Prostate gland (tissue), 2 donors: ENCODE results near the gene YARS1. TPM values are rescaled to one million over a fixed set of nuclear protein-coding genes. Genes with fewer than 3 reads are reported as not detected.
"Not testable (repeated sequence)": the region's sequence is repeated elsewhere in the genome, so short reads cannot be mapped to it uniquely, and the experiment has no call there.

Experiments
- DNase-seq: peaks from one replicate; pipeline ENCODE4 v3.0.0-alpha.2; 2019; ENCODE audit warnings: low spot score
- H3K27ac ChIP-seq, 2 donors: fragments of 200-600 bp; sonication (generic); 2 replicates each; pipeline ENCODE4 v1.5.1; 2017 to 2019
- H3K27me3 ChIP-seq: fragments of 200-600 bp; sonication (generic); replicated peaks from 2 replicates; pipeline ENCODE4 v1.5.1; 2019; ENCODE audit not compliant: insufficient read depth
- H3K36me3 ChIP-seq, 2 donors: fragments of 200-600 bp; sonication (generic); 1 replicate in 1 of 2; 2 replicates in 1 of 2; pipeline versions ENCODE4 v1.5.1 to v1.8.1; 2017 to 2019
- H3K4me1 ChIP-seq: fragments of 200-600 bp; sonication (generic); replicated peaks from 2 replicates; pipeline ENCODE4 v1.5.1; 2019
- H3K4me3 ChIP-seq, 2 donors: fragments of 200-600 bp; sonication (generic); 2 replicates each; pipeline ENCODE4 v1.5.1; 2017 to 2019
- H3K9me3 ChIP-seq: fragments of 200-600 bp; sonication (generic); 2 replicates; pipeline ENCODE4 v1.5.1; 2017
- POLR2A ChIP-seq: fragments of 450-650 bp; IDR thresholded peaks from one replicate; pipeline ENCODE4 v1.6.1; 2016; ENCODE audit warnings: antibody characterized with exemption, mild to moderate bottlenecking
- POLR2AphosphoS5 ChIP-seq: sonication (generic); formaldehyde crosslinking; IDR thresholded peaks from one replicate; pipeline ENCODE4 v1.6.1; 2017; ENCODE audit warnings: antibody characterized with exemption
- WGBS: methylation state at CpG from one replicate; pipeline ENCODE4 v1.1.5; 2018; 5-methylcytosine and 5-hydroxymethylcytosine counted together
- intact Hi-C: fragments of 100-400 bp; cut with DNase I; formaldehyde crosslinking; loops from one replicate; pipeline ENCODE4 v1.14.2; 2022
- total RNA-seq, 2 donors: library from RNA; depleted of rRNA; stranded (reverse); fragments of >200 nt; gene quantifications; one replicate each; pipeline ENCODE4 v1.1.0, GENCODE V29; 2016
- TF ChIP-seq, protein P1 (sequence below), 4 experiments: fragments of 200-600 bp in 2 of 4; fragments of 450-650 bp in 2 of 4; sonication (generic) in 2 of 4; IDR thresholded peaks; 1 replicate in 3 of 4; 2 replicates in 1 of 4; pipeline ENCODE4 v1.5.1; 2016 to 2019; ENCODE audit warnings: antibody characterized with exemption in 4 of 4, mild to moderate bottlenecking in 2 of 4, moderate library complexity in 2 of 4

Gene YARS1
- total RNA-seq, 2 donors from 2014 or later: 32.0 to 63.5 TPM

DNA sequence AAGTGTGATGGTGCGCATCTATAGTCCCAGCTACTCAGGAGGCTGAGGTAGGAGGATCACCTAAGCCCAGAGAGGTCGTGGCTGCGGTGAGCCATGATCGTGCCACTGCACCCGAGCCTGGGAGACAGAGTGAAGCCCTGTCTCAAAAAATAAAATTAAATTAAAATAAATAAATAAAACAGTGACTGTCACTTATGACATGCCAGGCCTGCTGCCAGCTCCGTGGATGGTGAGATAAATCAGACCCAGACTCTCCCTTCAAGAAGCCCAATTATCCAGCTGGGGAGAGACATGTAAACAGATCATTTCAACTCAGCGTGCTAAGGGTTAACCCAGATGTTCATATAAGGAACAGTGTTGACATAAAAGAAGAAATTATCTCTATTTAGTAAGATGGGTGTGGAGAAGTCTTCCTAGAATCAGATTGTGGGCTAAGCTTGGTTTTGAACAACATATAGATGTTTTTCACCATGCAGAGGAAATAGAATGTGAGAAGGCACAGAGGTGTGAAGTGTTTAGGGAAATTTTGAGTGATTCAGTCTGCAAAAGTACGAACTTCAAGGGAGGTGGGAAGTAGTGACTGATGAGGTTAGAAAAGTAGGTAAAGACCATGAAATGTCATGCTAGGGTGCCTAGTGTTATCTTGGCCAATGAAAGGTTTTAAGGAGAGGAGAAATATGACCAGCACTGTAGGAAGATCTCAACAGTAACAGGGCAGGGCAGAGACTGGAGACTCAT is 18.3 kb downstream of the YARS1 start:
- Histone ChIP-seq H3K27ac (no peak overlapping the region), H3K36me3 (no peaks in the 10 kb centered on the region), H3K4me1 (no peaks in the 10 kb centered on the region), H3K4me3 (no peak overlapping the region), H3K27me3 (no peaks in the 10 kb centered on the region), H3K9me3 (no peaks in the 10 kb centered on the region)
- no peak for TF ChIP-seq POLR2A
- TF ChIP-seq, protein P1, sequence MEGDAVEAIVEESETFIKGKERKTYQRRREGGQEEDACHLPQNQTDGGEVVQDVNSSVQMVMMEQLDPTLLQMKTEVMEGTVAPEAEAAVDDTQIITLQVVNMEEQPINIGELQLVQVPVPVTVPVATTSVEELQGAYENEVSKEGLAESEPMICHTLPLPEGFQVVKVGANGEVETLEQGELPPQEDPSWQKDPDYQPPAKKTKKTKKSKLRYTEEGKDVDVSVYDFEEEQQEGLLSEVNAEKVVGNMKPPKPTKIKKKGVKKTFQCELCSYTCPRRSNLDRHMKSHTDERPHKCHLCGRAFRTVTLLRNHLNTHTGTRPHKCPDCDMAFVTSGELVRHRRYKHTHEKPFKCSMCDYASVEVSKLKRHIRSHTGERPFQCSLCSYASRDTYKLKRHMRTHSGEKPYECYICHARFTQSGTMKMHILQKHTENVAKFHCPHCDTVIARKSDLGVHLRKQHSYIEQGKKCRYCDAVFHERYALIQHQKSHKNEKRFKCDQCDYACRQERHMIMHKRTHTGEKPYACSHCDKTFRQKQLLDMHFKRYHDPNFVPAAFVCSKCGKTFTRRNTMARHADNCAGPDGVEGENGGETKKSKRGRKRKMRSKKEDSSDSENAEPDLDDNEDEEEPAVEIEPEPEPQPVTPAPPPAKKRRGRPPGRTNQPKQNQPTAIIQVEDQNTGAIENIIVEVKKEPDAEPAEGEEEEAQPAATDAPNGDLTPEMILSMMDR (IDR thresholded peaks at IDR 0.05): no peak
- TF ChIP-seq POLR2AphosphoS5: no peak
- DNase-seq: no peak
- intact Hi-C loops: no loop called here
- 85% methylated on average over 8 of the region's 8 CpGs for WGBS

DNA sequence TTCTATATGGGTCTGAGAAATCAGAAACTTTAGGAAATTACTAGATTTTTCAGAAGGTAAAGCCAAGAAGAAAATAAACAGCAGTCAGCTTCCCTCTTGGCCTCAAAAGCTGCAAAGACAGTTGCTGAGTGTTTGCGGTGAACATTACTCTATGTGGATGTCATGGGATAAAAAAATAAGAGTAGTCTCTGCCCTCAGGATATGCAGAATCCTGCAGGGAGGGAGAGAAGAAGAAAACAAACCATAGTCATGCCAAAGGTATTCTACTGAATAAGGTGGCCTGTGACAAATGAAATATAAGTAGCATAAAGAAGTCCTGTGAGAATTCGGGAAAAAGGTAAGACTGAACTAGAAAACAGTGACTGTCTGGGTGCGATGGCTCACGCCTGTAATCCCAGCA is 19.0 kb downstream of the YARS1 start:
- no peaks in the 10 kb centered on the region for H3K4me1 ChIP-seq
- no peak overlapping the region for H3K4me3 ChIP-seq
- WGBS: 96% methylated on average over 4 of the region's 4 CpGs
- no peaks in the 10 kb centered on the region for H3K9me3 ChIP-seq
- TF ChIP-seq POLR2AphosphoS5 (no peak), POLR2A (no peak)
- TF ChIP-seq, protein P1 (IDR thresholded peaks at IDR 0.05): no peak
- no peaks in the 10 kb centered on the region for H3K36me3 ChIP-seq
- no peak for DNase-seq
- intact Hi-C loops: no loop called here
- no peak overlapping the region for H3K27ac ChIP-seq
- H3K27me3 ChIP-seq: no peaks in the 10 kb centered on the region

DNA sequence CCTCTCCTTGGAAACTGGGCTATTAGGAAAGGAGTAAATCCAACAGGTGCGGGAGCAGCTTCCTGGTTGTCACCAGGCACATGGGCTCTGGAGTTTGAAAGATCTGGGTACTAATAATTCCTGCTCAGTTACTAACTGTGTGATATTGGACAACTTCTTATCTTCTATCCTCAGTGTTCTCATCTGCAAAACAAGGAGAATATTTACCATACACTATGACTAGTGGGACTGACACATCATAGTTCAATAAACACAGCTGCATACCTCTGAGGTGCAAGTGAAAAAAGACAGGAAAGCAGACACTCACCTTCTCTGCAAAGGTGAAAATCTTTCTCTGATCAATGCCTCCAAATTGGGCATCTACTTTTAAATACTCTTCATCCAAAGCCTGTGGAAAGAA is 19.7 kb downstream of the YARS1 start:
- Histone ChIP-seq H3K27me3 (no peaks in the 10 kb centered on the region), H3K4me1 (no peaks in the 10 kb centered on the region), H3K9me3 (no peaks in the 10 kb centered on the region), H3K36me3 (no peaks in the 10 kb centered on the region), H3K27ac (no peak overlapping the region), H3K4me3 (no peak overlapping the region)
- WGBS: 96% methylated on average over 1 of the region's 1 CpG
- no peak for DNase-seq
- intact Hi-C loops: no loop called here
- TF ChIP-seq, protein P1 (IDR thresholded peaks at IDR 0.05): no peak
- no peak for TF ChIP-seq POLR2AphosphoS5
- no peak for TF ChIP-seq POLR2A

DNA sequence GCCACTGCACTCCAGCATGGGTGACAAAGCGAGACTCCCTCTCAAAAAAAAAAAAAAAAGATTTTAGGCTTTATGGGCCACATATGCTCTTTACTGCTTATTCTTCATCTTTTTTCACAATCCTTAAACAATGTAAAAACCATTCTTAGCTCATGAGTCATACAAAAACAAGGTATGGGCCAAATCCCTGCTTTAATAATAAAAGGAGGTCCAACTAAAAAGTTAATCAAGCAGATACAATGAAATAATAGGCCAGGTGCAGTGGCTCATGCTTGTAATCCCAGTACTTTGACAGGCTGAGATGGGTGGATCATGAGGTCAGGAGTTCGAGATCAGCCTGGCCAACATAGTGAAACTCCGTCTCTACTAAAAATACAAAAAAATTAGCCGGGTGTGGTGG is 21.4 kb downstream of the YARS1 start:
- H3K4me3 ChIP-seq, intact Hi-C loops, H3K27me3 ChIP-seq, H3K27ac ChIP-seq, H3K36me3 ChIP-seq, DNase-seq, H3K9me3 ChIP-seq, H3K4me1 ChIP-seq: not testable (repeated sequence)
- WGBS: 86% methylated on average over 4 of the region's 4 CpGs

DNA sequence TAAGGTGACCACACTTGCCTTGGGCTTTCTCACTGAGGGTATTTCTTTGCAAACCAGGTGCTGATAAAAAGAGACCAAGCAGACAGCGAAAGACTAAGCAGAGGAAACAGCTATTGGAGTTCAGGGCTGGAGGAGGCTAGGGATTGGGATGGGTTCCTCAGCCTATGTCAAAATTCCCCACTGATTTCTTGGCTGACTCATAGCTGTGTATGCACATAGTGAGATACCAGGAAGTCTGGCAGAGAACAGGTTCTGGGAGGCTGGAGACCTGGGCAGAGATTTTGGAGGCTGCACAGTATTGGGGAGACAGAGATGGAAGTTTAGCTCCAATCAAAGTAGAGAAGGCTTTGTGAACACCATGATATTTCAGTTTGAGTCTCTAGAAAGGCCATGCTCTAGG is 25.3 kb downstream of the YARS1 start:
- intact Hi-C loops: no loop called here
- no peak overlapping the region for H3K4me3 ChIP-seq
- H3K9me3 ChIP-seq: no peaks in the 10 kb centered on the region
- DNase-seq: no peak
- H3K4me1 ChIP-seq: no peaks in the 10 kb centered on the region
- H3K36me3 ChIP-seq: no peaks in the 10 kb centered on the region
- WGBS: 96% methylated on average over 1 of the region's 1 CpG
- no peak overlapping the region for H3K27ac ChIP-seq
- no peak for TF ChIP-seq POLR2AphosphoS5
- no peak for TF ChIP-seq POLR2A
- TF ChIP-seq, protein P1 (IDR thresholded peaks at IDR 0.05): no peak
- no peaks in the 10 kb centered on the region for H3K27me3 ChIP-seq
